Stomach (tissue), 9 donors: ENCODE measurements around the gene LRRC55. TPM values are rescaled to one million over a fixed set of nuclear protein-coding genes. Genes with fewer than 3 reads are reported as not detected.

Experiments used
- DNase-seq, 2 donors: peaks; one replicate each; pipeline versions ENCODE4 v3.0.0 to v3.0.0-alpha.2; 2013 to 2019
- H3K27ac ChIP-seq, 5 donors: fragments of 200-600 bp in 4 of 5; sonication (generic) in 4 of 5; one replicate each; pipeline ENCODE4 v1.5.1; 2013 to 2019; ENCODE audit warnings: mild to moderate bottlenecking in 1 of 5, moderate library complexity in 1 of 5
- H3K27me3 ChIP-seq, 3 donors: fragments of 200-600 bp; sonication (generic); one replicate each; pipeline ENCODE4 v1.5.1; 2017 to 2019; ENCODE audit warnings: mixed run types in 1 of 3
- H3K36me3 ChIP-seq, 4 donors: fragments of 200-600 bp; sonication (generic); 1 replicate in 3 of 4; 2 replicates in 1 of 4; pipeline ENCODE4 v1.5.1; 2016 to 2019
- H3K4me1 ChIP-seq, 4 donors: fragments of 200-600 bp; sonication (generic); one replicate each; pipeline ENCODE4 v1.5.1; 2016 to 2019
- H3K4me3 ChIP-seq, 4 donors: fragments of 200-600 bp; sonication (generic) in 3 of 4; one replicate each; pipeline ENCODE4 v1.5.1; 2016 to 2019; ENCODE audit warnings: mild to moderate bottlenecking in 1 of 4
- H3K9me3 ChIP-seq, 4 donors: fragments of 200-600 bp; sonication (generic); one replicate each; pipeline ENCODE4 v1.5.1; 2016 to 2019
- CTCF ChIP-seq, 7 experiments: fragments of 450-650 bp in 4 of 7; fragments of 200-600 bp in 3 of 7; sonication (generic) in 3 of 7; IDR thresholded peaks; one replicate each; pipeline ENCODE4 v1.5.1; 2016 to 2019; ENCODE audit warnings: antibody characterized with exemption in 7 of 7, control low read depth in 2 of 7, mild to moderate bottlenecking in 1 of 7
- EP300 ChIP-seq: sonication (generic); formaldehyde crosslinking; IDR thresholded peaks from one replicate; pipeline ENCODE4 v1.6.1; 2017; ENCODE audit warnings: antibody characterized with exemption
- POLR2A ChIP-seq, 4 donors: fragments of 450-650 bp; IDR thresholded peaks; one replicate each; pipeline ENCODE4 v1.6.1; 2016; ENCODE audit warnings: antibody characterized with exemption in 4 of 4, control low read depth in 2 of 4, mild to moderate bottlenecking in 1 of 4, moderate library complexity in 1 of 4
- POLR2AphosphoS5 ChIP-seq, 3 donors: sonication (generic); formaldehyde crosslinking; IDR thresholded peaks; one replicate each; pipeline ENCODE4 v1.6.1; 2016; ENCODE audit warnings: antibody characterized with exemption in 3 of 3
- WGBS, 5 donors: extraction: QIAGEN DNeasy Blood & Tissue Kit in 3 of 5; methylation state at CpG; one replicate each; pipeline versions ENCODE4 v1.1.5 to v1.1.7; 2013 to 2018; 5-methylcytosine and 5-hydroxymethylcytosine counted together
- intact Hi-C: fragments of 100-400 bp; cut with DNase I; formaldehyde crosslinking; loops from one replicate; pipeline ENCODE4 v1.15.1; 2023; ENCODE audit warnings: low total_unique reads
- polyA plus RNA-seq, 3 donors: library from polyadenylated mRNA; stranded (reverse); fragments of 200-250 nt; gene quantifications; one replicate each; pipeline ENCODE4 v1.2.3, GENCODE V29; 2013
- total RNA-seq, 5 donors: library from RNA; depleted of rRNA; stranded (reverse); fragments of >200 nt; gene quantifications; one replicate each; pipeline versions ENCODE4 v1.1.0 to v1.2.3, GENCODE V29; 2014 to 2016
- donor health status: healthy with polysubstance abuse.
- donor health status: Bipolar disorder and iron deficiency.
- donor health status: healthy.

LRRC55 gene
- total and polyA plus RNA-seq, 8 donors: 0.08 to 0.73 TPM; not detected in 6

GRCh38 chr11:57153448-57153847 lies 28.3 kb upstream of the LRRC55 start:
- no peaks in the 10 kb centered on the region for H3K9me3 ChIP-seq
- peaks cover 0 to 17% (median 0%) of the 10 kb centered on the region in 3 donors for H3K27me3 ChIP-seq
- TF ChIP-seq CTCF (IDR thresholded peaks at IDR 0.05) (no peak), POLR2AphosphoS5 (IDR thresholded peaks at IDR 0.05) (no peak), POLR2A (IDR thresholded peaks at IDR 0.05) (no peak), EP300 (no peak)
- H3K4me3 ChIP-seq: no peak overlapping the region
- intact Hi-C loops: no loop called here
- no peak overlapping the region for H3K27ac ChIP-seq
- no peak for DNase-seq
- peaks cover 0 to 20% (median 0%) of the 10 kb centered on the region in 4 donors for H3K4me1 ChIP-seq
- H3K36me3 ChIP-seq: no peaks in the 10 kb centered on the region

GRCh38 chr11:57154739-57155138 lies 27.0 kb upstream of the LRRC55 start:
- WGBS, 5 donors: 85 to 95% (median 89%) methylated on average over 2 of the region's 2 CpGs
- TF ChIP-seq POLR2A (IDR thresholded peaks at IDR 0.05) (no peak), EP300 (no peak), POLR2AphosphoS5 (IDR thresholded peaks at IDR 0.05) (no peak), CTCF (IDR thresholded peaks at IDR 0.05) (no peak)
- no peaks in the 10 kb centered on the region for H3K9me3 ChIP-seq
- no peaks in the 10 kb centered on the region for H3K36me3 ChIP-seq
- no peak for DNase-seq
- H3K4me3 ChIP-seq: no peak overlapping the region
- H3K4me1 ChIP-seq: peaks cover 0 to 20% (median 0%) of the 10 kb centered on the region in 4 donors
- intact Hi-C loops: no loop called here
- no peak overlapping the region for H3K27ac ChIP-seq
- peaks cover 0 to 17% (median 0%) of the 10 kb centered on the region in 3 donors for H3K27me3 ChIP-seq

- intact Hi-C loops: no loop called here
- H3K36me3 ChIP-seq: no peaks in the 10 kb centered on the region
- no peak overlapping the region for H3K4me3 ChIP-seq
- H3K27me3 ChIP-seq: peaks cover 0 to 17% (median 0%) of the 10 kb centered on the region in 3 donors
- H3K9me3 ChIP-seq: no peaks in the 10 kb centered on the region
- TF ChIP-seq POLR2AphosphoS5 (IDR thresholded peaks at IDR 0.05): peak in 2 of 3 donors; percentile 56 to 75
- TF ChIP-seq POLR2A (IDR thresholded peaks at IDR 0.05): no peak
- peaks cover 0 to 19% (median 0%) of the 10 kb centered on the region in 4 donors for H3K4me1 ChIP-seq
- peak overlapping the region in 1 of 5 donors; percentile 68 for H3K27ac ChIP-seq
- DNase-seq: peak in 1 of 2 donors; percentile 24
- 18 to 49% (median 33%) methylated on average over 1 of the region's 1 CpG for WGBS, 5 donors
Observed at GRCh38 chr11:57155400-57155799, 26.4 kb upstream of the LRRC55 start.

- peak in 1 of 2 donors; percentile 65 for DNase-seq
- intact Hi-C loops: no loop called here
- Histone ChIP-seq H3K27me3 (peaks cover 0 to 17% (median 0%) of the 10 kb centered on the region in 3 donors), H3K4me3 (no peak overlapping the region), H3K9me3 (no peaks in the 10 kb centered on the region), H3K4me1 (peaks cover 0 to 13% (median 0%) of the 10 kb centered on the region in 4 donors), H3K36me3 (no peaks in the 10 kb centered on the region), H3K27ac (peak overlapping the region in 1 of 5 donors; percentile 68)
- 51 to 69% (median 62%) methylated on average over 10 of the region's 10 CpGs for WGBS, 5 donors
- TF ChIP-seq EP300: no peak
- no peak for TF ChIP-seq CTCF (IDR thresholded peaks at IDR 0.05)
- TF ChIP-seq POLR2A (IDR thresholded peaks at IDR 0.05): no peak
Observed at GRCh38 chr11:57155838-57156607, 25.7 kb upstream of the LRRC55 start.

GRCh38 chr11:57156928-57157327 lies 24.8 kb upstream of the LRRC55 start:
- peaks cover 0 to 13% (median 0%) of the 10 kb centered on the region in 4 donors for H3K4me1 ChIP-seq
- H3K36me3 ChIP-seq: no peaks in the 10 kb centered on the region
- H3K9me3 ChIP-seq: no peaks in the 10 kb centered on the region
- 90 to 98% (median 94%) methylated on average over 4 of the region's 4 CpGs for WGBS, 5 donors
- peaks cover 0 to 17% (median 0%) of the 10 kb centered on the region in 3 donors for H3K27me3 ChIP-seq
- no peak overlapping the region for H3K4me3 ChIP-seq
- no peak overlapping the region for H3K27ac ChIP-seq
- no peak for DNase-seq
- TF ChIP-seq POLR2A (IDR thresholded peaks at IDR 0.05) (no peak), CTCF (IDR thresholded peaks at IDR 0.05) (no peak), POLR2AphosphoS5 (IDR thresholded peaks at IDR 0.05) (no peak), EP300 (no peak)
- intact Hi-C loops: no loop called here
